DND-41 (cell line): Measurements from ENCODE around the gene RIPOR3.

Experiments
- CTCF ChIP-seq: IDR thresholded peaks from 2 replicates; pipeline ENCODE4 v1.5.1; 2012; ENCODE audit warnings: borderline replicate concordance, low read length, moderate library complexity, mild to moderate bottlenecking; ENCODE audit not compliant: poor library complexity, severe bottlenecking; ENCODE audit errors: extremely low read depth
- EZH2 ChIP-seq: IDR thresholded peaks from 3 replicates; pipeline ENCODE4 v1.6.1; 2012; ENCODE audit warnings: borderline replicate concordance, low read depth, mild to moderate bottlenecking, moderate library complexity, low read length, inconsistent platforms; ENCODE audit not compliant: severe bottlenecking

GRCh38 chr20:50670126-50670862 lies 21.0 kb downstream of the RIPOR3 start:
- TF ChIP-seq EZH2 (no peak), CTCF (no peak)
